NCI-H460 (cell line): ENCODE results near the gene CAMTA1. TPM values are rescaled to one million over a fixed set of nuclear protein-coding genes. Genes with fewer than 3 reads are reported as not detected.
A peak's percentile ranks its signal among the peaks of the same experiment; 100 is the strongest.

ENCODE experiments used
- DNase-seq: peaks from one replicate; pipeline ENCODE4 v3.0.0-alpha.2; 2016; ENCODE audit warnings: low read depth; ENCODE audit errors: extremely low read depth
- total RNA-seq: library from RNA; depleted of rRNA; stranded (reverse); fragments of >200 nt; shearing (Covaris generic); gene quantifications from 2 replicates; pipeline ENCODE4 v1.2.3, GENCODE V29; 2014

The CAMTA1 gene
- total RNA-seq, 1 experiment from 2014 or later: 39.9 TPM

DNA sequence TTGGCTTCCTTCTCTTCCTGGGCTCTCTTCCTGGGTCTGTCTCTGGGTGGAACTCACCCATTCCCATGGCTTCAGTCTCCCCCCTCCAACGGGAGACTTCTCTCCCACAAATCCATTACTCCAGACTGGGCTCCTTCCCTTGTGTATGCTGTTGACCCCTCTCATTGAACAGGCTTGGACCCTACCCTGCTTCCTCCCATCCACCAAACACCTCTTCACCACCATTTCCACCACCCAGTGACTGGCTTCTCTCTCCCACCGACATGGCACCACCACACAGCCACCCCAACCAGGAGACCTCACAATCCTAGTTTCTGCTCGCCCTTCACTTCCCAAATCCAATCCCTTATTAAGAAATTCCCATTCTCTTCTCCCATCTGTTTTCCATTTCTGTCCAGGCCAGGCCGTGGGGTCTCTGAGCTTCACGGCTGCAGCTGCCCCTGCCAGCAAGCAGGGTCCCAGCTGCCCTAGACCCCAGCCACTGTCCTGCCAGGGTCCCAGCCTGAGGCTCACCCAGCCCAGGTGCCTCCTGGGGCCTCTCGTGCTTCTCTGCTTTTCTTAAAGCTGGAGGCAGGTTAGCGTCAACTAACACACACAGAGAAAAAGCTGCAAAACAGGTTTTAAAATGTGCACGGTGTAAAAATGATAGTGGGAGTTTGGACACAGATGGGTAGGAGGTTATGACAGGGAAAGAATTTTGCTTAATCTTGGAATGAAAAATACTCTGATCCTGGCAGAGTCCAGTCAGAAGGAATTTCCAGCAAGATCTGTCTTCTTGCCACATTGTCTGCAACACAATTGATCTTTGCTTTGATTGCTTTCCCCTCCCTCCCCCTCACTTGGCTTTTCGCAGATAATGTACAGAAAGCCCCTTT lies 602.0 kb downstream of the CAMTA1 start:
- DNase-seq: no peak

DNA sequence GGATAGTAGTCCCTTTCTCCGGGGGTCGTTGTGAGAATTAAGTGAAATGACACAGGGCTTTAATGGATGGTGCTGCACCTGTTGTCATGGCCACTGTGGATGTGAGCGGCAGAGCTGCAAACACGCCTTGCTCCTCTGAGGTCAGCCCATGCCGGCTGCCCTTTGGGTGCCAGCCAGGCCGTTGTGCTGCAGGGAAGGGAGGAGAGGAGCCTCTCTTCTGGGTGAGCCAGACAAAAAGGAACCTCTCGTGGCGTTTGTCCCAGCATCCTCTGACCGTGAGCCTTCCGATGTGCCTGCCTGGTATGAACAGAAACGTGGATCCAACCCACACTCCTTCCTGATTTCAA lies 602.9 kb downstream of the CAMTA1 start:
- no peak for DNase-seq

- no peak for DNase-seq
Measured at GRCh38 chr1:7388488-7389185, 603.4 kb downstream of the CAMTA1 start.

DNA sequence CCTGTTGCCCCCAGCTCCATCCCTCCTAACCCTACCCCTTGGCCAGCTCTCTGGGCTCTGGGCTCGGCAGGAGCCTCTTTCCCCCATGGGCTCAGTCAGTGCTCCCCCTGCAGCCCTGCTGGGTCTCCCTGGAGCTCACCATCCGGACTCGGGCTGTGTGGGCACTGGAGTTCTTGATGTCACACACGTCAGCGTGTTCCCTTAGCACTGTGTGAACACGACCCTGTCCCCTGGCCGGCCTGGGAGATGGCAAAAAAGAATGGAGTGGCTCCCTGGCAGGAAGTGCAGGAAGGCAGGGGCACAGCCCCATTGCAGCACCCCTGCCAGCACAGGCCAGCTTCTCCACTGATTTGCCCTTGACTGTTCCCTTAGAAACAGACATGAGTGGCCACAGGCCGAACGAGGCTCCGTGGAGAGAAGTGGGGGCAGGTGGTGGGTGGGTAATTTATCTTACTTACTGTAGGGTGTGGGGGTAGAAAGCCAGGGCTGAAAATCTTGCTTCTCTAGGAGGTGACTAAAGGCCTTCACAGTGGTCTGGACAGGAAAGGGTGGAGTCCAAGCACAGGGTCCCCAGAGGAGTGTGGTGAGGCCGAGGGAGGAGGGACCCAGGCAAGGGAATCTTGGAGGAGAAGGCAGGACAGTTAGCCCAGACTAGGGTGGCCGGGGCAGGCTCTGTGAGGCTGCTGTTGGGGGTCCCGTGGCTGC lies 604.1 kb downstream of the CAMTA1 start:
- no peak for DNase-seq

DNA sequence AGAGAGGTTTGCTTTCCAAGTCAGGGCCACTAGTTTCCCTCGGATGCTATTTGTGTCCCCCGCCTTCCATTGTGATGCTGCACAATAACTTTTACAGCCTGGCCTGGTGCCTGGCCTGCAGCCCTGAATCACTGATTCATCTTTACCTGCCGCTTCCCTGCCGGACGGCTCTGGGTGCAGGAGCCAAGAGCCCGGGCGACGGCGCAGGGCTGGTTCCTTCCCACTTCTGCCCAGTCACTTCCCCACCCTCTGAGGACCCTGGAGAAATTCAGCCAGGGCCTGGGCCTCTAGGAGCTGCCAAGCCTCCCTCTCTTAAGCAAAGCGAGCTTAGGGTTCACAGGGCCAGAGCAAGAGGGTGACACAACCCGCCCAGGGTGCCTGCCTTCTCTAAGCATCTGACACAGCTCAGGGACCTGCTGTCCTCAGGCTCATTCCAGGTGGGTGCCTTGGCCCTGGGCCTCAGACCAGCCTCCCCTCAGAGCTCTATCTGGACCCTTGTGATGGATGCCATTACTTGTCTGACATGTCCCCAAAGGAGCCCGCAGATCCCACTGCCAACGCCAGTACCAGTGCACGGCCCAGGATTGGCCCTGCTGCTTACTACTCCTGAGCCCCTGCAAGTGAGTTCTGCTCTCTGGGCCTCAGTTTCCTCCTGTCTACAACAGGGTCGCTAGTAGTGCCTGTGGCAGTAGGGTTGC lies 604.8 kb downstream of the CAMTA1 start:
- no peak for DNase-seq

GRCh38 chr1:7390604-7391000 lies 605.3 kb downstream of the CAMTA1 start:
- DNase-seq: no peak

GRCh38 chr1:7393136-7393535 lies 607.9 kb downstream of the CAMTA1 start:
- no peak for DNase-seq

GRCh38 chr1:7395251-7395650 lies 610.0 kb downstream of the CAMTA1 start:
- DNase-seq: no peak

DNA sequence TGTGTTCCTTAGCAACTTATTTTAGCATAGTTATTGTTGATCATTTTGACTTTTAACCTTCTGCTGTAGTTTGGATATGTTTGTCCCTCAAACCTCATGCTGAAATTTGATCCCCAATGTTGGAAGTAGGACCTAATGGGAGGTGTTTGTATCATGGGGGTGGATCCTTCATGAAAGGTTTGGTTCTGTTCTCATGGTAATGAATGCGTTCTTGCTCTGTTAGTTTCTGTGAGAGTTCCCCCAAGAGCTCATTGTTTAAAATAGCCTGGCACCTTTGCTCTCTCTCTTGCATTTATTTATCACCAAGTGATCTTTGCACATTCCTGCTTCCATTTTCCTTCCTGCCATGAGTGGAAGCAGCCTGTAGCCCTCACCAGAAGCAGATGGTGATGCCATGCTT lies 613.7 kb downstream of the CAMTA1 start:
- DNase-seq: no peak

GRCh38 chr1:7399514-7400125 lies 614.4 kb downstream of the CAMTA1 start:
- no peak for DNase-seq

DNA sequence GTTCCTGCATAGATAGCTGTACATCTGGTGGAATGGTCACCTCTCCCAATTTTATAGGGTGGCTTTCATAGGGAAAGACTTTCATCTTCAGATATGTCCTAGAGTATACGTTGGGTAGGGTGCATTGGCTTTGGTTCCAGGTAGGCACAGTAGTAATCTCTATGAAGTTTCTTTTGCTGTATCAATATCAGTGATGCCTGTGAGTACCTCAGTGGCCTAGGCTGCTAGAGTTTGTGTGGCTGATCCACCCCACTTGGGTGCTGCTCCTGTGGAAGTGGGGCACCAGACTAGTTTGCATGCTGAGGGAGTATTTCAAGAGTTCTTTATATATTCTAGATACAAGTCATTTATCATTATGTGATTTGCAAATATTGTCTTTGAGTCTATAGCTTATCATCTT lies 615.3 kb downstream of the CAMTA1 start:
- no peak for DNase-seq

DNA sequence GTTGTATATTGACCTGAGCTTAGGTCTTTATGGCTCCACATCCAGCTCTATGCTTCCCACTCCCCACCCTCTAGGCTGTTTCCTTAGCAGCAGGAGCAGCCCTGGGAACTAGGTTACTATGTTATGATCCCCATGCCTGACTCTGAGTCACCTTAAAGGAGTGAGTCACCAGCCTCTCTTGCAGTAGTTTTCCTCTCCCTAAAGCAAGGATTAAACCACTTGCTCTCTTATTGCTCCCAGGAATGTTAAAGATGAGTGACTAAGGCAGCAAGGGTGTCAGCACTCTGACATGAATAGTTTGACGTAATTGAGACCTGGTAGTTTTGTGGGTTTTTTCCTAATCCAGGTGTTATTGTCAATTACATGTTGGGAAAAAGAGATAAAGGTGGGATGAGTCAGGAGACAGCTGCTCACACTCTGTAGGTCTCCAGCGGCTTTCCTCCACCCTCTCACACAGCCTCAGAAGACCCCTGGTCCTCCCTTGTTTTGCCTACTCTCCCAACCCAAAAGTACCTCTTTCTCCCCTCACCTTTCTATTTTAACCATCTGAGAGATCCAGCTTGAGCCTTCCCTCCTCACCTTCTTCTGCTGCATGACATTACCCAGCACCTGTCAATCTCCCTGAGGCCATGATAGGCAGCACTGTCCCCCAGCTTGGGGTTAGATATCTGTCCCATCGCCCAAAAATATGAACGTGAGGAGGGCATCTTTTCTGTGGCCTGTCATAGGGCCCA lies 616.7 kb downstream of the CAMTA1 start:
- peak; percentile 91 for DNase-seq

- no peak for DNase-seq
Measured at GRCh38 chr1:7402548-7402850, 617.2 kb downstream of the CAMTA1 start.

GRCh38 chr1:7403265-7404045 lies 618.2 kb downstream of the CAMTA1 start:
- DNase-seq: no peak

- DNase-seq: no peak
Measured at GRCh38 chr1:7404046-7404742, 618.9 kb downstream of the CAMTA1 start.

- DNase-seq: no peak
Measured at GRCh38 chr1:7405844-7406500, 620.7 kb downstream of the CAMTA1 start.

DNA sequence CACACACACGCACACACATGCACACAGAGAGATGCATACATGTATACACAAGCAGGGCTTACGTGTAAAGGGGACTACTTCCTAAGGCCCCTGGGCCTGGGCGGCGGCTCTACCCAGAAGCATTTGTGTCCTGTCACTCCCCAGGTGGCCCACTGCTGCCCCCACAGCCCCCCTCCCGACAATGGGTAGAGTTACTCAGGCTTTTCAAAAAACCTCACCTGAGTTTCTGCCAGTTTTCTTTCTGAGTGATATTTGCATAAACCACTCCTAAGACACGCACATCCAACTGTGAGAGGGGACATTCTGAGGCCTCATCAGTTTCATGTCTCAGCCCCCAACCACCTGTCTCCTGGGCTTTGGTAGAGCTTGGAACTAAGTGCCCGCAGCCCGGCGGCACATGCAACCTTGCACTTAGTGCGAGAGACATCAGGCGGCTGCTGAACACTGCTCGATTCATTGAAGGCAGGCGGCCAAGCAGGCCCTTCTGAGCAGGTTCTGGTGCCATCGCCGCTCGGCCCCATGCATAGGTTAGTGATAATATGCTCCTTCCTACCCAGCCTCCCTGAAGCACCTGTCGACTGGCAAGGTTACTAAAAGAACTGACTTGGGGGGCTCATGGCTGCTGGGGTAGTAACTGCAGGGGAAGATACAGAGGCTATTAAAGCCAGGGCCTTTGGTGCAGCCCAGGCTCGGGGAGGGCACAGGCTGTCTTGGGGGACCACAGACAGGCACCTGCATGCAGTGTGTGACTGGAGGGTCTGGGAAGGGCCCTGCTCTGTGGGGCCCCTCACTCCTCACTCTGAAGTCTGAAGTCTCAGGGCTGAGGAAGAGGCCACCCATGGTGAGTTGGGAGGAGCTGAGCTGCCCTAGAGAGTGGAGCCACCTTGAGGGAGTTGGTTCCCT lies 621.6 kb downstream of the CAMTA1 start:
- DNase-seq: no peak
